IMR-90 (cell line): ENCODE data around the gene KRT6A. TPM values are rescaled to one million over a fixed set of nuclear protein-coding genes. Genes with fewer than 3 reads are reported as not detected.

Experiments used
- ATAC-seq: fragments of 200-7000 bp; cut with Tn5 transposase; 2 replicates; pipeline ENCODE4 v1.9.1; 2020; ENCODE audit warnings: low read depth, mild to moderate bottlenecking, moderate library complexity
- BruUV-seq: library from RNA; stranded (reverse); fragments of 400-500 nt; replicated peaks from 2 replicates; lab custom pipeline; 2021; lab: Mats Ljungman, UMichigan
- CTCF ChIA-PET: fragments of 300-600 bp; formaldehyde crosslinking; extraction: SDS; loops from one replicate; lab custom pipeline; 2021; ENCODE audit warnings: antibody characterized with exemption; lab: Yijun Ruan, JAX
- POLR2A ChIA-PET: fragments of 300-600 bp; sonication (Branson Sonifier 250); formaldehyde crosslinking; loops from one replicate; lab custom pipeline; 2022; ENCODE audit warnings: antibody characterized with exemption; ENCODE audit not compliant: unreplicated experiment; lab: Charles Lee
- DNase-seq: peaks from one replicate; pipeline ENCODE4 v3.0.0; 2013
- H2AFZ ChIP-seq: replicated peaks from 2 replicates; pipeline ENCODE3; 2013; ENCODE audit warnings: low read length, mild to moderate bottlenecking; ENCODE audit not compliant: poor library complexity
- H2AK5ac ChIP-seq: 2 replicates; pipeline ENCODE4 v1.6.1; 2013; ENCODE audit warnings: low read depth, low read length, inconsistent platforms
- H2AK9ac ChIP-seq: replicated peaks from 2 replicates; pipeline ENCODE3; 2013; ENCODE audit warnings: mild to moderate bottlenecking, low read depth, low read length, moderate library complexity; ENCODE audit not compliant: poor library complexity
- H2BK120ac ChIP-seq: 2 replicates; pipeline ENCODE4 v1.6.1; 2013; ENCODE audit warnings: low read depth, low read length, inconsistent platforms
- H2BK15ac ChIP-seq: 3 replicates; pipeline ENCODE4 v1.6.1; 2013; ENCODE audit warnings: low read depth, low read length, inconsistent platforms
- H2BK20ac ChIP-seq: 2 replicates; pipeline ENCODE4 v1.6.1; 2013; ENCODE audit warnings: low read depth, mild to moderate bottlenecking, inconsistent platforms, low read length, moderate library complexity
- H2BK5ac ChIP-seq: 2 replicates; pipeline ENCODE4 v1.6.1; 2013; ENCODE audit warnings: mild to moderate bottlenecking, low read depth, low read length, inconsistent platforms; ENCODE audit not compliant: poor library complexity, severe bottlenecking
- H3K14ac ChIP-seq: replicated peaks from 2 replicates; pipeline ENCODE4 v1.6.1; 2013; ENCODE audit warnings: low read depth, low read length, inconsistent platforms
- H3K18ac ChIP-seq: 2 replicates; pipeline ENCODE4 v1.6.1; 2013; ENCODE audit warnings: low read depth, low read length, control low read depth
- H3K23ac ChIP-seq: 2 replicates; pipeline ENCODE4 v1.6.1; 2013; ENCODE audit warnings: low read depth, low read length, inconsistent platforms
- H3K27ac ChIP-seq: 2 replicates; pipeline ENCODE4 v1.5.1; 2013; ENCODE audit warnings: mild to moderate bottlenecking, control low read depth, low read length; ENCODE audit not compliant: insufficient read depth
- H3K27me3 ChIP-seq: 2 replicates; pipeline ENCODE4 v1.6.1; 2013; ENCODE audit warnings: low read length; ENCODE audit not compliant: control insufficient read depth, insufficient read depth
- H3K36me3 ChIP-seq: 2 replicates; pipeline ENCODE4 v1.6.1; 2013; ENCODE audit warnings: low read length, mixed read lengths; ENCODE audit not compliant: control insufficient read depth, insufficient read depth
- H3K4ac ChIP-seq: 2 replicates; pipeline ENCODE4 v1.6.1; 2013; ENCODE audit warnings: low read depth, low read length, inconsistent platforms
- H3K4me1 ChIP-seq: 2 replicates; pipeline ENCODE4 v1.6.1; 2013; ENCODE audit warnings: low read length, mixed read lengths; ENCODE audit not compliant: control insufficient read depth, insufficient read depth
- H3K4me2 ChIP-seq: 2 replicates; pipeline ENCODE4 v1.6.1; 2013; ENCODE audit warnings: low read depth, mild to moderate bottlenecking, control low read depth, low read length, moderate library complexity
- H3K4me3 ChIP-seq: 2 replicates; pipeline ENCODE4 v1.5.1; 2013; ENCODE audit warnings: low read depth, mild to moderate bottlenecking, control low read depth, low read length, moderate library complexity; ENCODE audit not compliant: insufficient read depth
- H3K56ac ChIP-seq: 2 replicates; pipeline ENCODE4 v1.6.1; 2013; ENCODE audit warnings: low read length, inconsistent platforms; ENCODE audit not compliant: insufficient read depth; ENCODE audit errors: extremely low read depth
- H3K79me1 ChIP-seq, 2 experiments: 2 replicates each; pipeline ENCODE4 v1.6.1; 2013; ENCODE audit warnings: low read length in 2 of 2, inconsistent platforms in 1 of 2, low read depth in 1 of 2
- H3K9ac ChIP-seq: 2 replicates; pipeline ENCODE4 v1.6.1; 2013; ENCODE audit warnings: low read depth, low read length, control low read depth
- H3K9me1 ChIP-seq: 2 replicates; pipeline ENCODE4 v1.6.1; 2013; ENCODE audit warnings: low read length, inconsistent platforms; ENCODE audit not compliant: insufficient read depth
- H3K9me3 ChIP-seq: 2 replicates; pipeline ENCODE4 v1.6.1; 2013; ENCODE audit warnings: low read length; ENCODE audit not compliant: control insufficient read depth, insufficient read depth
- H4K20me1 ChIP-seq: 2 replicates; pipeline ENCODE4 v1.6.1; 2013; ENCODE audit warnings: low read length, inconsistent platforms; ENCODE audit not compliant: insufficient read depth
- H4K5ac ChIP-seq: 2 replicates; pipeline ENCODE4 v1.6.1; 2013; ENCODE audit warnings: mild to moderate bottlenecking, low read depth, low read length, control low read depth
- H4K8ac ChIP-seq, 2 experiments: 2 replicates each; pipeline ENCODE4 v1.6.1; 2013; ENCODE audit warnings: low read depth in 2 of 2, low read length in 2 of 2, control low read depth in 1 of 2, inconsistent platforms in 1 of 2
- H4K91ac ChIP-seq: 2 replicates; pipeline ENCODE4 v1.6.1; 2013; ENCODE audit warnings: low read depth, low read length, inconsistent platforms; ENCODE audit not compliant: insufficient read depth
- BHLHE40 ChIP-seq: fragments of 150-350 bp; IDR thresholded peaks from 2 replicates; pipeline ENCODE4 v1.6.1; 2016; ENCODE audit warnings: mild to moderate bottlenecking, low read depth, low read length
- CEBPB ChIP-seq: IDR thresholded peaks from 2 replicates; pipeline ENCODE4 v1.6.1; 2012; ENCODE audit warnings: low read depth, low read length, improper control_type of control experiment
- CHD1 ChIP-seq: IDR thresholded peaks from 2 replicates; pipeline ENCODE4 v1.6.1; 2012; ENCODE audit warnings: low read depth, low read length, improper control_type of control experiment
- FOS ChIP-seq: fragments of 150-350 bp; IDR thresholded peaks from 2 replicates; pipeline ENCODE4 v1.6.1; 2016; ENCODE audit warnings: low read depth, low read length
- MAFK ChIP-seq: IDR thresholded peaks from 2 replicates; pipeline ENCODE4 v1.6.1; 2012; ENCODE audit warnings: low read depth, low read length, improper control_type of control experiment
- MAZ ChIP-seq: IDR thresholded peaks from 2 replicates; pipeline ENCODE4 v1.6.1; 2012; ENCODE audit warnings: low read depth, mild to moderate bottlenecking, low read length, improper control_type of control experiment, moderate library complexity, borderline replicate concordance
- MXI1 ChIP-seq: IDR thresholded peaks from 2 replicates; pipeline ENCODE4 v1.6.1; 2012; ENCODE audit warnings: low read depth, mild to moderate bottlenecking, low read length, moderate library complexity, borderline replicate concordance
- NFE2L2 ChIP-seq: fragments of 150-350 bp; IDR thresholded peaks from 2 replicates; pipeline ENCODE4 v1.6.1; 2016; ENCODE audit warnings: low read depth, mild to moderate bottlenecking, low read length
- POLR2A ChIP-seq: IDR thresholded peaks from 2 replicates; pipeline ENCODE4 v1.6.1; 2012; ENCODE audit warnings: mild to moderate bottlenecking, low read depth, low read length
- RAD21 ChIP-seq: IDR thresholded peaks from 2 replicates; pipeline ENCODE4 v1.6.1; 2012; ENCODE audit warnings: low read length, improper control_type of control experiment
- RFX5 ChIP-seq: IDR thresholded peaks from 2 replicates; pipeline ENCODE4 v1.8.0; 2012; ENCODE audit warnings: low read depth, mild to moderate bottlenecking, low read length, moderate library complexity
- SMC3 ChIP-seq: fragments of 150-350 bp; IDR thresholded peaks from 2 replicates; pipeline ENCODE4 v1.6.1; 2016; ENCODE audit warnings: low read depth, mild to moderate bottlenecking, antibody characterized with exemption, low read length, moderate library complexity
- WGBS, 2 experiments: methylation state at CpG; one replicate each; pipeline versions ENCODE4 v1.1.5 to v1.1.7; 2013; ENCODE audit warnings: missing lambda C conversion rate in 2 of 2; ENCODE audit not compliant: insufficient read length in 1 of 2; ENCODE audit errors: extremely low coverage in 2 of 2; 5-methylcytosine and 5-hydroxymethylcytosine counted together
- dilution Hi-C: fragments of 300-500 bp; cut with HindIII; formaldehyde crosslinking; loops from one replicate; pipeline ENCODE4 v1.14.3; 2018; ENCODE audit warnings: low sequenced_read_pairs; ENCODE audit not compliant: unreplicated experiment
- in situ Hi-C: fragments of 300-500 bp; cut with MboI; formaldehyde crosslinking; loops from 3 replicates; pipeline ENCODE4 v1.14.3; 2019; ENCODE audit warnings: low sequenced_read_pairs, inconsistent platforms, mixed read lengths
- intact Hi-C: fragments of 100-400 bp; cut with micrococcal nuclease; formaldehyde crosslinking; loops from 2 replicates; pipeline ENCODE4 v1.10.0; 2022
- polyA plus RNA-seq, 3 experiments: library from polyadenylated mRNA; depleted of rRNA; stranded (reverse); fragments of >200 nt; gene quantifications; 2 replicates each; pipeline ENCODE4 v1.2.3, GENCODE V29; 2012; ENCODE audit warnings: low replicate concordance in 1 of 3
- total RNA-seq: library from RNA; depleted of rRNA; stranded (reverse); fragments of >200 nt; gene quantifications from 2 replicates; pipeline ENCODE4 v1.2.3, GENCODE V29; 2012
- TF ChIP-seq, protein P1 (sequence below): fragments of 150-350 bp; IDR thresholded peaks from 2 replicates; pipeline ENCODE4 v1.6.1; 2017; ENCODE audit warnings: mild to moderate bottlenecking, antibody characterized with exemption, low read length, low read depth
- TF ChIP-seq, protein P2 (sequence below): conservative IDR thresholded peaks from 2 replicates; pipeline ENCODE4 v1.5.1; 2012; ENCODE audit warnings: mild to moderate bottlenecking, low read depth, low read length, improper control_type of control experiment

Gene KRT6A
- total and polyA plus RNA-seq, 2 of the 4 experiments (the other 2 are of a cell fraction) = not detected

DNA sequence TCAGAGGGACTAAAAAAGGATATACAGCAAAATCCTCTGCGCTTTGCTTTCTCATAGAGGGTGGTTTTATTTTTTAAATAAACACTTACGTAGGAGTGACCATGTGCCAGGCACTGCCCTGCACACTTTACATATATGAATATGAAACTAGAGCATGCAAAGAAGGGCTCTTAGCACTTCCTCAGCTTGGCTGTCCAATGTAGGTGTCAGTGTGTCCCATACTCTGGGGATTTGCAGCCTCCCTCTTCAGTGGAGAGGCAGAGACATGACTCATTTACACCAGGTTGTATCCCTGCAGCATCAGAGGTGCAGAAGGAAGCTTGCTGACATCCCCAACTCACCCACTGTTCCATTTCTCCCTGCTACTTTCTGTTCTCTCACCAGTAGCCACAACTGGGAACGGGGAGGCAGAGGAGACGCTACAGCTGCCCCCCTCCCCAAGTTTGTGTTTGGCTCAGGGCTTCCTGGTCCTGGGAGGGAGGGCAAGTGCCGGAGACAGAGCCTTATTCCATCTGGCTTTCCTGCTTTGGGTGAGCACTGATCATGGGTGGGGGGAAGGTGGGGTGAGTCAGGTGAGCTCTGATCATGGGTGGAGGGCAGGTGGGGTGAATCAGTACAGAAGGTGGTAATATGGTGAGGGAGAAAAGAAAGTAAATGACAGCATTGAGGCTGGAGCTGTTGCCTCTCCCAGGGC lies 32.0 kb upstream of the KRT6A start:
- WGBS, 2 experiments = 60% methylated on average over 1 of the region's 5 CpGs; no CpG with 5 or more reads in 1 of the 2 experiments
- Histone ChIP-seq H2BK15ac (no peak overlapping the region), H3K56ac (no peak overlapping the region), H3K4me1 (no peaks in the 10 kb centered on the region), H4K8ac (no peak overlapping the region), H3K36me3 (no peaks in the 10 kb centered on the region), H4K5ac (no peak overlapping the region), H3K27me3 (peaks cover 41% of the 10 kb centered on the region), H2BK120ac (no peak overlapping the region), H3K9ac (no peak overlapping the region), H2BK20ac (no peak overlapping the region), H3K4me3 (no peak overlapping the region), H2AK5ac (no peak overlapping the region), H2AK9ac (no peak overlapping the region), H3K4ac (no peak overlapping the region), H3K9me3 (no peaks in the 10 kb centered on the region), H3K23ac (no peak overlapping the region), H3K9me1 (no peaks in the 10 kb centered on the region), H3K79me1 (no peaks in the 10 kb centered on the region), H3K27ac (no peak overlapping the region), H2AFZ (no peak overlapping the region), H4K91ac (no peak overlapping the region), H4K20me1 (no peaks in the 10 kb centered on the region; the same call in 1 of the 2 replicates), H3K18ac (no peak overlapping the region), H2BK5ac (no peak overlapping the region), H3K14ac (no peak overlapping the region), H3K4me2 (no peak overlapping the region)
- CTCF ChIA-PET = no interaction called here
- TF ChIP-seq, protein P1, sequence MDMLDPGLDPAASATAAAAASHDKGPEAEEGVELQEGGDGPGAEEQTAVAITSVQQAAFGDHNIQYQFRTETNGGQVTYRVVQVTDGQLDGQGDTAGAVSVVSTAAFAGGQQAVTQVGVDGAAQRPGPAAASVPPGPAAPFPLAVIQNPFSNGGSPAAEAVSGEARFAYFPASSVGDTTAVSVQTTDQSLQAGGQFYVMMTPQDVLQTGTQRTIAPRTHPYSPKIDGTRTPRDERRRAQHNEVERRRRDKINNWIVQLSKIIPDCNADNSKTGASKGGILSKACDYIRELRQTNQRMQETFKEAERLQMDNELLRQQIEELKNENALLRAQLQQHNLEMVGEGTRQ = no peak
- TF ChIP-seq RFX5 (no peak), RAD21 (no peak), CEBPB (no peak), MAFK (no peak), POLR2A (no peak), BHLHE40 (no peak), MAZ (no peak), SMC3 (no peak), NFE2L2 (no peak), CHD1 (no peak), FOS (no peak), MXI1 (no peak)
- TF ChIP-seq, protein P2, sequence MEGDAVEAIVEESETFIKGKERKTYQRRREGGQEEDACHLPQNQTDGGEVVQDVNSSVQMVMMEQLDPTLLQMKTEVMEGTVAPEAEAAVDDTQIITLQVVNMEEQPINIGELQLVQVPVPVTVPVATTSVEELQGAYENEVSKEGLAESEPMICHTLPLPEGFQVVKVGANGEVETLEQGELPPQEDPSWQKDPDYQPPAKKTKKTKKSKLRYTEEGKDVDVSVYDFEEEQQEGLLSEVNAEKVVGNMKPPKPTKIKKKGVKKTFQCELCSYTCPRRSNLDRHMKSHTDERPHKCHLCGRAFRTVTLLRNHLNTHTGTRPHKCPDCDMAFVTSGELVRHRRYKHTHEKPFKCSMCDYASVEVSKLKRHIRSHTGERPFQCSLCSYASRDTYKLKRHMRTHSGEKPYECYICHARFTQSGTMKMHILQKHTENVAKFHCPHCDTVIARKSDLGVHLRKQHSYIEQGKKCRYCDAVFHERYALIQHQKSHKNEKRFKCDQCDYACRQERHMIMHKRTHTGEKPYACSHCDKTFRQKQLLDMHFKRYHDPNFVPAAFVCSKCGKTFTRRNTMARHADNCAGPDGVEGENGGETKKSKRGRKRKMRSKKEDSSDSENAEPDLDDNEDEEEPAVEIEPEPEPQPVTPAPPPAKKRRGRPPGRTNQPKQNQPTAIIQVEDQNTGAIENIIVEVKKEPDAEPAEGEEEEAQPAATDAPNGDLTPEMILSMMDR = no peak
- POLR2A ChIA-PET = no interaction called here
- DNase-seq = no peak
- dilution Hi-C loops (no loop called here), intact Hi-C loops (no loop called here), in situ Hi-C loops (no loop called here)
- no peak for ATAC-seq
- BruUV-seq = no TSS peak
